Measurements from ENCODE around the gene AMZ2. TPM values are rescaled to one million over a fixed set of nuclear protein-coding genes. Genes with fewer than 3 reads are reported as not detected.
"Not testable (repeated sequence)": the region's sequence is repeated elsewhere in the genome, so short reads cannot be mapped to it uniquely, and the experiment has no call there.

AMZ2 gene
- total RNA-seq, 1 donor from 2014 or later: 49.6 TPM

GRCh38 chr17:68249354-68249765 is 1.5 kb downstream of the AMZ2 start:
- Histone ChIP-seq H3K36me3 (ENCODE audit: control insufficient read depth in 3 of 3, insufficient read depth in 3 of 3, low read length in 3 of 3) (peaks cover 5 to 27% (median 25%) of the 10 kb centered on the region in 3 donors), H3K9ac (ENCODE audit: low read depth in 1 of 3, low read length in 3 of 3) (peak overlapping the region in 1 of 3 donors; percentile 33), H3K4me3 (ENCODE audit: low read length in 3 of 3) (peak overlapping the region in 1 of 3 donors; percentile 6), H3K27ac (ENCODE audit: low read depth, low read length) (no peak overlapping the region), H3K4me1 (ENCODE audit: control insufficient read depth in 3 of 3, insufficient read depth in 3 of 3, low read length in 3 of 3) (peaks cover 10 to 13% (median 13%) of the 10 kb centered on the region in 3 donors), H3K27me3 (ENCODE audit: control insufficient read depth in 3 of 3, insufficient read depth in 3 of 3, low read length in 3 of 3) (no peaks in the 10 kb centered on the region), H3K9me3 (ENCODE audit: control insufficient read depth in 3 of 3, low read length in 3 of 3) (no peaks in the 10 kb centered on the region)

DNA sequence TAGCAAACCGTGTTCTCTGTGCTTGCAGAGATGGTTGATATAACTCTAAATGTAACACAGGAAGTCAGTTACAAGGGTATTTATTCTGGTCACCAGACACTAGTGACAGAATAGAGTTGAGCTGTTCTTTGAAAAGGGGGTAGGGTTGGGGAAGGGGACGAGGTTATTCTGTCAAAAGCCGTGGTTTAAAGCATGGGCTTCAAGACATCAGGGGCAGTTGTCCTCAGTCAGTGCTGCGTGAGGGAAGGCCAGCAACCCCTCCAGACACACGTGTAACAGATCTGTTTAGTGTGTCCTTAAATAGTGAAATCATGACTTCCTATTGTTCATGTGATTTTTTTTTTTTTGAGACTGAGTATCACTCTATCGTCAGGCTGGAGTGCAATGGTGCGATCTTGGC is 5.6 kb downstream of the AMZ2 start:
- not testable (repeated sequence) for H3K27ac ChIP-seq (ENCODE audit: low read depth, low read length); H3K9ac ChIP-seq (ENCODE audit: low read depth in 1 of 3, low read length in 3 of 3); H3K4me3 ChIP-seq (ENCODE audit: low read length in 3 of 3); H3K27me3 ChIP-seq (ENCODE audit: control insufficient read depth in 3 of 3, insufficient read depth in 3 of 3, low read length in 3 of 3); H3K4me1 ChIP-seq (ENCODE audit: control insufficient read depth in 3 of 3, insufficient read depth in 3 of 3, low read length in 3 of 3); H3K9me3 ChIP-seq (ENCODE audit: control insufficient read depth in 3 of 3, low read length in 3 of 3)
- H3K36me3 ChIP-seq (ENCODE audit: control insufficient read depth in 3 of 3, insufficient read depth in 3 of 3, low read length in 3 of 3): peaks cover 16 to 49% (median 43%) of the 10 kb centered on the region in 3 donors

DNA sequence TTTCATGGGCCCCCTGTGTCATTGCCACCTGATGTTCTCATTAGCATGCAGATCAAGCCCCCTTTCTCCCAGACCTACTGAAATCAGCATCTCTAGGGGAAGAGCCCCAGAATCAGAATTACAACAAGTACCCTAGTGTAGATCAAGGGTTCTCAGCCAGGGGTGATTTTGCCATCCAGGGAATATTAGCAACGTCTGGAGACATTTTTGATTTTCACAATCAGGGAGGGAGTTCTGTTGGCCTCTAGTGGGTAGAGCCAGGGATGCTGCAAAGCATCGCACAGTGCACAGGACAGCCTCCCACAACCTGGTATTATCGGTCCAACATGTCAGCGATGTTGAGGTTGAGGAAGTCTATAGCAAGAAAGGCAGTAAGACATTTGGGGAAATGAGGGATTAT is 7.3 kb downstream of the AMZ2 start:
- H3K27ac ChIP-seq (ENCODE audit: low read depth, low read length): no peak overlapping the region
- peaks cover 16 to 49% (median 43%) of the 10 kb centered on the region in 3 donors for H3K36me3 ChIP-seq (ENCODE audit: control insufficient read depth in 3 of 3, insufficient read depth in 3 of 3, low read length in 3 of 3)
- H3K4me1 ChIP-seq (ENCODE audit: control insufficient read depth in 3 of 3, insufficient read depth in 3 of 3, low read length in 3 of 3): peaks cover 2 to 7% (median 7%) of the 10 kb centered on the region in 3 donors
- H3K27me3 ChIP-seq (ENCODE audit: control insufficient read depth in 3 of 3, insufficient read depth in 3 of 3, low read length in 3 of 3): no peaks in the 10 kb centered on the region
- no peaks in the 10 kb centered on the region for H3K9me3 ChIP-seq (ENCODE audit: control insufficient read depth in 3 of 3, low read length in 3 of 3)
- H3K9ac ChIP-seq (ENCODE audit: low read depth in 1 of 3, low read length in 3 of 3): no peak overlapping the region
- no peak overlapping the region for H3K4me3 ChIP-seq (ENCODE audit: low read length in 3 of 3)

- Histone ChIP-seq H3K4me1 (ENCODE audit: control insufficient read depth in 3 of 3, insufficient read depth in 3 of 3, low read length in 3 of 3) (peaks cover 2 to 9% (median 7%) of the 10 kb centered on the region in 3 donors), H3K36me3 (ENCODE audit: control insufficient read depth in 3 of 3, insufficient read depth in 3 of 3, low read length in 3 of 3) (peaks cover 16 to 41% (median 39%) of the 10 kb centered on the region in 3 donors), H3K9me3 (ENCODE audit: control insufficient read depth in 3 of 3, low read length in 3 of 3) (no peaks in the 10 kb centered on the region), H3K27ac (ENCODE audit: low read depth, low read length) (no peak overlapping the region), H3K4me3 (ENCODE audit: low read length in 3 of 3) (no peak overlapping the region), H3K27me3 (ENCODE audit: control insufficient read depth in 3 of 3, insufficient read depth in 3 of 3, low read length in 3 of 3) (no peaks in the 10 kb centered on the region), H3K9ac (ENCODE audit: low read depth in 1 of 3, low read length in 3 of 3) (no peak overlapping the region)
Observed at GRCh38 chr17:68255731-68256538, 8.1 kb downstream of the AMZ2 start.

DNA sequence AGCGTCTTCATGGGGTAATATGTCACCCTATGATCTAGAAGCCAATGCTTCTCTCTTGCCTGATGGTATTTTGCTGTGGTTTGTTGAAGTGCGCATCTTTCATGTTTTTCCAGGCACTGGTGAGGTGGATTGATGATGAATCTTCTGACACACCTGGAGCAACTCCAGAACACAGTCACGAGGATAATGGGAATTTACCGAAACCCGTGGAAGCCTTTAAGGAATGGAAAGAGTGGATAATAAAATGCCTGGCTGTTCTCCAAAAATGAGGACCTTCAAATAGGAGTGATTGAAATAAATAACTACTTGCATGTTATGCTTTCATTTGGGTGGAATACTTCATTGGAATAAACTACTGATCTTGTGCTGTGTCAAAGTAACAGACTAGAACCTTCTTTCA is 8.9 kb downstream of the AMZ2 start:
- H3K9ac ChIP-seq (ENCODE audit: low read depth in 1 of 3, low read length in 3 of 3); H3K27me3 ChIP-seq (ENCODE audit: control insufficient read depth in 3 of 3, insufficient read depth in 3 of 3, low read length in 3 of 3); H3K27ac ChIP-seq (ENCODE audit: low read depth, low read length); H3K4me1 ChIP-seq (ENCODE audit: control insufficient read depth in 3 of 3, insufficient read depth in 3 of 3, low read length in 3 of 3); H3K4me3 ChIP-seq (ENCODE audit: low read length in 3 of 3); H3K9me3 ChIP-seq (ENCODE audit: control insufficient read depth in 3 of 3, low read length in 3 of 3): not testable (repeated sequence)
- H3K36me3 ChIP-seq (ENCODE audit: control insufficient read depth in 3 of 3, insufficient read depth in 3 of 3, low read length in 3 of 3): peaks cover 14 to 37% (median 35%) of the 10 kb centered on the region in 3 donors

DNA sequence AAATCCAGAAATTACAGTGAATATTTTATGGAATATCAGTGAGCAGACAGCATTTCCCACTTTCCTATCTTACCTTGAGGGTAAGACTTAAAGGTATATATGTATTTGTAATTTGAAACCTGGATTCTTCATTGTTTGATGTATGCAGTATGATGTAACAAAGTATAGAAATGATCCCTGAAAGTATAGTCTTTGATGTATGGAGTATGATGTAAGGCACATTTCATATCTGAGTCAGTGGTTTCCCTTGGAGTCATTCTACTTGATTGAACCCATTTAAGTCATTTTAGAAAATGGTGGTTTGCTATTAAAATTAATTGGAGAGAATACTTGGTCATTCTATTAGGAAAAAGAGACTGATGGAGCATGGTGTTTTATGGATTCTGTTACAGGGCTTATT is 10.1 kb downstream of the AMZ2 start:
- H3K36me3 ChIP-seq (ENCODE audit: control insufficient read depth in 3 of 3, insufficient read depth in 3 of 3, low read length in 3 of 3): peaks cover 11 to 36% (median 28%) of the 10 kb centered on the region in 3 donors
- H3K9me3 ChIP-seq (ENCODE audit: control insufficient read depth in 3 of 3, low read length in 3 of 3): no peaks in the 10 kb centered on the region
- no peak overlapping the region for H3K4me3 ChIP-seq (ENCODE audit: low read length in 3 of 3)
- H3K27me3 ChIP-seq (ENCODE audit: control insufficient read depth in 3 of 3, insufficient read depth in 3 of 3, low read length in 3 of 3): no peaks in the 10 kb centered on the region
- H3K4me1 ChIP-seq (ENCODE audit: control insufficient read depth in 3 of 3, insufficient read depth in 3 of 3, low read length in 3 of 3): peaks cover 3 to 16% (median 10%) of the 10 kb centered on the region in 3 donors
- no peak overlapping the region for H3K9ac ChIP-seq (ENCODE audit: low read depth in 1 of 3, low read length in 3 of 3)
- H3K27ac ChIP-seq (ENCODE audit: low read depth, low read length): peak overlapping the region; percentile 86

DNA sequence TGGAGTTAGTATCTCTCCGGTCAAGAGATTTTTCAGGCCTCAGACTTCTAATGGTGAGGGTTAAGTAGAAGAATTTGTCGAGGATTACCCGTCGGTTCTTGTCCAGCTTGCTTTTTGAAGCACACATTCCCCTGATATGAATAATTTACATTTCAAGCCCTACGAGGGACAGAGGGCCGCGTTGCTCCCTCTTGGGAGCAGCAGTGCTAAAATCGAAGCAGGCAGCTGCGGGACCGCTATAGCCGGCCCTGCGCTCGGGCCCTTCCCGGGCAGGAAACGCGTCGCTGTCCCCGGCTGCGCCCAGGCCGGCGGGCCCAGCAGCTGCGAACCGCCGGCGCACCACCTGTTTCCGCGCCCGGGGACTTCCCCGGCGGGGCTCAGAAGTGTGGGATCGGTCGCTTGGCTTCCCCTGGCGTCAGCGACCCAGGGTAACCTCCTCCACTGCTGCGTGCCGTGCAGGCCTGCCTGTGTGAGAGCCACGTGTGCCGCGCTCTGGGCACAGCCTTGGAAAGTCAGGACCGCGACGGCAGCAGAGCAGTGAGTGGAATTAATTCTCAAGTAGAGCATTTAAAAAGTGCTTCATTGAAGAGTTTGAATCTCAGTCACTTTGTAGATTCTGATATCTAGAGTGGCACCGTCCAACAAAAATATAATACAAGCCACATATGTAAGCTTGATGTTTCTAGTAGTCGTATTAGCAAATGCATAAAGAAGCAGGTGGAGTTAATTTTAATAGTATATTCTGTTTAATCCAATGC is 11.2 kb downstream of the AMZ2 start:
- Histone ChIP-seq H3K4me3 (ENCODE audit: low read length in 3 of 3) (peak overlapping the region in 2 of 3 donors; percentile 3 to 28), H3K27ac (ENCODE audit: low read depth, low read length) (peak overlapping the region; percentile 86), H3K36me3 (ENCODE audit: control insufficient read depth in 3 of 3, insufficient read depth in 3 of 3, low read length in 3 of 3) (peaks cover 11 to 25% (median 20%) of the 10 kb centered on the region in 3 donors), H3K9ac (ENCODE audit: low read depth in 1 of 3, low read length in 3 of 3) (peak overlapping the region; percentile 57 to 77 (median 71)), H3K4me1 (ENCODE audit: control insufficient read depth in 3 of 3, insufficient read depth in 3 of 3, low read length in 3 of 3) (peaks cover 8 to 21% (median 15%) of the 10 kb centered on the region in 3 donors)
- H3K27me3 ChIP-seq (ENCODE audit: control insufficient read depth in 3 of 3, insufficient read depth in 3 of 3, low read length in 3 of 3); H3K9me3 ChIP-seq (ENCODE audit: control insufficient read depth in 3 of 3, low read length in 3 of 3): not testable (repeated sequence)

DNA sequence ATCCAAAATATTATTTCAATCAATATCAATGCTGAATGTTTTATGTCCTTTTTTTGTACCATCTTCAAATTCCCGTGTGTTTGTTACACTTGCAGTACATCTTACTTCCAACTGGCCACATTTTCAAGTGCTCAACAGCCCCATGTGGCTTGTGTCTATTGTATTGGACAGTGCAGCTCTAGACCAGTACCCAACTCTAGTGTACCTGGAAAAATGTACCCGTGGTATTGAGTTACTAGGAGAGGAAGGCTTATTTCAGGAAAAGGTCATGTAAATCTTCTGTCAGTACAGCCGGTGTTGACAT is 11.8 kb downstream of the AMZ2 start:
- H3K9me3 ChIP-seq (ENCODE audit: control insufficient read depth in 3 of 3, low read length in 3 of 3); H3K9ac ChIP-seq (ENCODE audit: low read depth in 1 of 3, low read length in 3 of 3); H3K27me3 ChIP-seq (ENCODE audit: control insufficient read depth in 3 of 3, insufficient read depth in 3 of 3, low read length in 3 of 3): not testable (repeated sequence)
- Histone ChIP-seq H3K27ac (ENCODE audit: low read depth, low read length) (peak overlapping the region; percentile 86), H3K4me1 (ENCODE audit: control insufficient read depth in 3 of 3, insufficient read depth in 3 of 3, low read length in 3 of 3) (peaks cover 8 to 21% (median 15%) of the 10 kb centered on the region in 3 donors), H3K36me3 (ENCODE audit: control insufficient read depth in 3 of 3, insufficient read depth in 3 of 3, low read length in 3 of 3) (peaks cover 10 to 20% (median 16%) of the 10 kb centered on the region in 3 donors), H3K4me3 (ENCODE audit: low read length in 3 of 3) (peak overlapping the region in 1 of 3 donors; percentile 28)

DNA sequence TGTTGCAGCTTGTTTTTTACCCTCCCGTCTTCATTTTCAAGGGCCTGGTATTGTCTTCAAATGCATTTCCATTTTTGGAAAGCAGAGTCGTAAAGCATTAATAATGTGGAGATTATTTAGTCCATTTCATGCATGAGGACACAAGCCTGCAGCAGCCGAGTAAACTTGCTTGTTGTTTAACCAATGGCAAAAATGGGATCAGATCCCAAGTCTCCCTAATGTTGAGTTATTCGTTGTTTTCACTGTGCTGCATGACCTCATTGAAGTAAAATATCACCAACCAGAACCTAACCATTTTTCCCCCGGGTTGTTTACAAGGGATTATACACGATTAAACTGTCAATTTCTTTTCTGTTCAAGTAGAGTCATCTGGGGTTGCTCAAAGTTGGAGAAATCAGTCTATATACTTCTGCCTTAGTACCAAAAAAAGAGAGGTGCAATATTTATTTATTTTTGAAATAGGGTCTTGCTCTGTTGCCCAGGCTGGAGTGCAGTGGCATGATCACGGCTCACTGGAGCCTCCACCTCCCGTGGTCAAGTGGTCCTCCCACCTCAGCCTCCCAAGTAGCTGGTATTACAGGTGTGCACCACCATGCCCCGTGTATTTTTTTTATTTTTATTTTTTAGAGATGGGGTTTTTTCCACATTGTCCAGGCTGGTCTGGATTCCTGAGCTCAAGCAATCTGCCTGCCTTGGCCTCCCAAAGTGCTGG is 12.4 kb downstream of the AMZ2 start:
- Histone ChIP-seq H3K36me3 (ENCODE audit: control insufficient read depth in 3 of 3, insufficient read depth in 3 of 3, low read length in 3 of 3) (peaks cover 5 to 14% (median 10%) of the 10 kb centered on the region in 3 donors), H3K4me1 (ENCODE audit: control insufficient read depth in 3 of 3, insufficient read depth in 3 of 3, low read length in 3 of 3) (peaks cover 8 to 21% (median 15%) of the 10 kb centered on the region in 3 donors), H3K9me3 (ENCODE audit: control insufficient read depth in 3 of 3, low read length in 3 of 3) (no peaks in the 10 kb centered on the region), H3K27me3 (ENCODE audit: control insufficient read depth in 3 of 3, insufficient read depth in 3 of 3, low read length in 3 of 3) (no peaks in the 10 kb centered on the region), H3K4me3 (ENCODE audit: low read length in 3 of 3) (no peak overlapping the region), H3K27ac (ENCODE audit: low read depth, low read length) (peak overlapping the region; percentile 86), H3K9ac (ENCODE audit: low read depth in 1 of 3, low read length in 3 of 3) (no peak overlapping the region)

All from skeletal muscle tissue (tissue), 4 donors.